HepG2 (cell line): Measurements from ENCODE around the gene NEK5. TPM values are rescaled to one million over a fixed set of nuclear protein-coding genes. Genes with fewer than 3 reads are reported as not detected.

Source experiments
- CC2D1A ChIP-seq: sonication (generic); formaldehyde crosslinking; IDR thresholded peaks from 2 replicates; pipeline ENCODE4 v1.8.1; 2023; ENCODE audit warnings: mild to moderate bottlenecking, missing genetic modification reagents
- DR1 ChIP-seq: sonication (generic); formaldehyde crosslinking; IDR thresholded peaks from 2 replicates; pipeline ENCODE4 v1.8.0; 2021; ENCODE audit warnings: mild to moderate bottlenecking, missing genetic modification reagents, inconsistent platforms
- FIP1L1 ChIP-seq: fragments of 200-400 bp; formaldehyde crosslinking; IDR thresholded peaks from 2 replicates; pipeline ENCODE4 v1.6.1; 2018; ENCODE audit warnings: low read depth, mild to moderate bottlenecking, low read length, moderate library complexity, borderline replicate concordance; ENCODE audit not compliant: insufficient read depth
- IKZF4 ChIP-seq: sonication (generic); formaldehyde crosslinking; IDR thresholded peaks from 2 replicates; pipeline ENCODE4 v1.5.1; 2020; ENCODE audit warnings: borderline replicate concordance, mild to moderate bottlenecking, low read depth, missing genetic modification reagents; ENCODE audit errors: not compliant biosample characterization
- MAFK ChIP-seq, 2 experiments: IDR thresholded peaks in 1 of 2; conservative IDR thresholded peaks in 1 of 2; 2 replicates each; pipeline ENCODE4 v1.6.1; 2011; ENCODE audit warnings: improper control_type of control experiment in 2 of 2, low read length in 2 of 2
- MTA3 ChIP-seq: sonication (generic); formaldehyde crosslinking; IDR thresholded peaks from 2 replicates; pipeline ENCODE4 v1.4.0; 2020; ENCODE audit warnings: missing genetic modification reagents
- TBL1XR1 ChIP-seq: fragments of 150-350 bp; IDR thresholded peaks from 2 replicates; pipeline ENCODE4 v1.6.1; 2014; ENCODE audit warnings: borderline replicate concordance, low read length; ENCODE audit not compliant: partially characterized antibody
- TSC22D2 ChIP-seq: sonication (generic); formaldehyde crosslinking; IDR thresholded peaks from 2 replicates; pipeline ENCODE4 v1.5.1; 2020; ENCODE audit warnings: missing genetic modification reagents, mild to moderate bottlenecking, borderline replicate concordance
- ZFYVE20 ChIP-seq: sonication (generic); formaldehyde crosslinking; IDR thresholded peaks from 2 replicates; pipeline ENCODE4 v1.8.0; 2023; ENCODE audit warnings: low read depth, mild to moderate bottlenecking, moderate library complexity, missing genetic modification reagents, borderline replicate concordance
- ZNF547 ChIP-seq: sonication (generic); formaldehyde crosslinking; IDR thresholded peaks from 2 replicates; pipeline ENCODE4 v1.5.1; 2020; ENCODE audit warnings: mild to moderate bottlenecking, missing genetic modification reagents
- ZNF549 ChIP-seq: sonication (generic); formaldehyde crosslinking; IDR thresholded peaks from 2 replicates; pipeline ENCODE4 v1.5.0; 2020; ENCODE audit warnings: missing genetic modification reagents
- polyA plus RNA-seq, 8 experiments: library from polyadenylated mRNA; depleted of rRNA in 3 of 8; stranded (reverse) in 7 of 8; unstranded in 1 of 8; fragments of >200 nt; fragmentation: Illumina TruSeq in 4 of 8; extraction: Trizol in 4 of 8; gene quantifications; 2 replicates each; pipeline versions ENCODE4 v1.2.1 to v1.2.3, GENCODE V29; 2011 to 2016; ENCODE audit warnings: low read depth in 4 of 8, missing spikeins in 1 of 8, mixed read lengths in 1 of 8; ENCODE audit not compliant: insufficient read depth in 1 of 8
- total RNA-seq, 5 experiments: library from RNA; depleted of rRNA; stranded (reverse); fragments of >200 nt; fragmentation: Illumina TruSeq; extraction: Trizol; gene quantifications; 2 replicates each; pipeline ENCODE4 v1.2.3, GENCODE V29; 2016; ENCODE audit warnings: low read depth in 1 of 5
- TF ChIP-seq, protein P1 (sequence below): sonication (generic); formaldehyde crosslinking; IDR thresholded peaks from 2 replicates; pipeline ENCODE4 v1.5.0; 2020; ENCODE audit warnings: mild to moderate bottlenecking, missing genetic modification reagents
- TF ChIP-seq, protein P2 (sequence below): sonication (generic); formaldehyde crosslinking; IDR thresholded peaks from 2 replicates; pipeline ENCODE4 v1.8.1; 2022; ENCODE audit warnings: mild to moderate bottlenecking, missing genetic modification reagents
- TF ChIP-seq, protein P3 (sequence below): sonication (generic); formaldehyde crosslinking; IDR thresholded peaks from 2 replicates; pipeline ENCODE4 v1.8.1; 2023; ENCODE audit warnings: mild to moderate bottlenecking, inconsistent platforms, moderate library complexity, missing genetic modification reagents, borderline replicate concordance
- TF ChIP-seq, protein P4 (sequence below): sonication (generic); formaldehyde crosslinking; IDR thresholded peaks from 2 replicates; pipeline ENCODE4 v1.4.0; 2020; ENCODE audit warnings: missing genetic modification reagents, borderline replicate concordance
- TF ChIP-seq, protein P5 (sequence below): fragments of 450-650 bp; IDR thresholded peaks from 2 replicates; pipeline ENCODE4 v1.6.1; 2016
- TF ChIP-seq, protein P6 (sequence below): sonication (generic); formaldehyde crosslinking; IDR thresholded peaks from 2 replicates; pipeline ENCODE4 v1.5.1; 2020; ENCODE audit warnings: mild to moderate bottlenecking, missing genetic modification reagents

The NEK5 gene
- total and polyA plus RNA-seq, 2 of the 13 experiments (the other 11 are each of a cell fraction or from before 2014, with no cell fraction given) = 0.12 to 0.22 TPM

DNA sequence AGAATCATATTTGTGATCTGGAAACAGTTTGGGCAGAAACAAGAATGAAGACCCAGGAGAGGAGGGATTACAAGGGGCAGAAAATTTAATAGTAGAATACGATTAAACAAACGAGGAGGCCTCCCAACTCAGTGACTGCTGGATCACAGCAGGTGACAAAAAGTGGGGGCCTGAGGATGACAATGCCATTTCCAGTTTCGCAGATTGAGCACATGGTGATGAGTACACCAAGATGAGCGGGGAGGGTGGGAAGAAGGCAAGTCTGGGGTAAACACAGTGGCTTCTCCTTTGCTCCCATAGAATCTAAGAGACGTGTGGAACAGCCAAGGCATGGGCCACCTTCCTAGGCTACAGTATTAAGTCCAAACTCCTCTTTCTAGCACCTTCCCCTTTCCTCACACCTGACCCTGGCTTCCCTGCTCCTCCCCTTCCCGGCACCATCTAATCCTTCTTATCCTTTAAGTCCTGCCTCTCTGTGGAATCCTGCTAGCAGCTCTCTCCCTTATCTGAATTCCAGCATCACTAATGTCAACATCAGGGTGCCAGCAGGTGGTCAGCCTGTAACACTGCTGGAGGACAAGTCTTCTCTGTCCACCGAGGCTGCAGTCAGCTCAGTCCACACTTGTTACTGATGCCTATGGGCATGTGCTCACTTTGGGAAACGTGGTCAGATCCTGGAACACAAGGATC is 131.1 kb downstream of the NEK5 start (continued):
- TF ChIP-seq, protein P1, sequence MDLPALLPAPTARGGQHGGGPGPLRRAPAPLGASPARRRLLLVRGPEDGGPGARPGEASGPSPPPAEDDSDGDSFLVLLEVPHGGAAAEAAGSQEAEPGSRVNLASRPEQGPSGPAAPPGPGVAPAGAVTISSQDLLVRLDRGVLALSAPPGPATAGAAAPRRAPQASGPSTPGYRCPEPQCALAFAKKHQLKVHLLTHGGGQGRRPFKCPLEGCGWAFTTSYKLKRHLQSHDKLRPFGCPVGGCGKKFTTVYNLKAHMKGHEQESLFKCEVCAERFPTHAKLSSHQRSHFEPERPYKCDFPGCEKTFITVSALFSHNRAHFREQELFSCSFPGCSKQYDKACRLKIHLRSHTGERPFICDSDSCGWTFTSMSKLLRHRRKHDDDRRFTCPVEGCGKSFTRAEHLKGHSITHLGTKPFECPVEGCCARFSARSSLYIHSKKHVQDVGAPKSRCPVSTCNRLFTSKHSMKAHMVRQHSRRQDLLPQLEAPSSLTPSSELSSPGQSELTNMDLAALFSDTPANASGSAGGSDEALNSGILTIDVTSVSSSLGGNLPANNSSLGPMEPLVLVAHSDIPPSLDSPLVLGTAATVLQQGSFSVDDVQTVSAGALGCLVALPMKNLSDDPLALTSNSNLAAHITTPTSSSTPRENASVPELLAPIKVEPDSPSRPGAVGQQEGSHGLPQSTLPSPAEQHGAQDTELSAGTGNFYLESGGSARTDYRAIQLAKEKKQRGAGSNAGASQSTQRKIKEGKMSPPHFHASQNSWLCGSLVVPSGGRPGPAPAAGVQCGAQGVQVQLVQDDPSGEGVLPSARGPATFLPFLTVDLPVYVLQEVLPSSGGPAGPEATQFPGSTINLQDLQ = no peak
- TF ChIP-seq, protein P2, sequence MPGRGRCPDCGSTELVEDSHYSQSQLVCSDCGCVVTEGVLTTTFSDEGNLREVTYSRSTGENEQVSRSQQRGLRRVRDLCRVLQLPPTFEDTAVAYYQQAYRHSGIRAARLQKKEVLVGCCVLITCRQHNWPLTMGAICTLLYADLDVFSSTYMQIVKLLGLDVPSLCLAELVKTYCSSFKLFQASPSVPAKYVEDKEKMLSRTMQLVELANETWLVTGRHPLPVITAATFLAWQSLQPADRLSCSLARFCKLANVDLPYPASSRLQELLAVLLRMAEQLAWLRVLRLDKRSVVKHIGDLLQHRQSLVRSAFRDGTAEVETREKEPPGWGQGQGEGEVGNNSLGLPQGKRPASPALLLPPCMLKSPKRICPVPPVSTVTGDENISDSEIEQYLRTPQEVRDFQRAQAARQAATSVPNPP (CRISPR knock-in tag) = no peak
- TF ChIP-seq, protein P3, sequence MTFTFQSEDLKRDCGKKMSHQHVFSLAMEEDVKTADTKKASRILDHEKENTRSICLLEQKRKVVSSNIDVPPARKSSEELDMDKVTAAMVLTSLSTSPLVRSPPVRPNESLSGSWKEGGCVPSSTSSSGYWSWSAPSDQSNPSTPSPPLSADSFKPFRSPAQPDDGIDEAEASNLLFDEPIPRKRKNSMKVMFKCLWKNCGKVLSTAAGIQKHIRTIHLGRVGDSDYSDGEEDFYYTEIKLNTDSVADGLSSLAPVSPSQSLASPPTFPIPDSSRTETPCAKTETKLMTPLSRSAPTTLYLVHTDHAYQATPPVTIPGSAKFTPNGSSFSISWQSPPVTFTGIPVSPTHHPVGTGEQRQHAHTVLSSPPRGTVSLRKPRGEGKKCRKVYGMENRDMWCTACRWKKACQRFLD (CRISPR knock-in tag) = no peak
- TF ChIP-seq, protein P4, sequence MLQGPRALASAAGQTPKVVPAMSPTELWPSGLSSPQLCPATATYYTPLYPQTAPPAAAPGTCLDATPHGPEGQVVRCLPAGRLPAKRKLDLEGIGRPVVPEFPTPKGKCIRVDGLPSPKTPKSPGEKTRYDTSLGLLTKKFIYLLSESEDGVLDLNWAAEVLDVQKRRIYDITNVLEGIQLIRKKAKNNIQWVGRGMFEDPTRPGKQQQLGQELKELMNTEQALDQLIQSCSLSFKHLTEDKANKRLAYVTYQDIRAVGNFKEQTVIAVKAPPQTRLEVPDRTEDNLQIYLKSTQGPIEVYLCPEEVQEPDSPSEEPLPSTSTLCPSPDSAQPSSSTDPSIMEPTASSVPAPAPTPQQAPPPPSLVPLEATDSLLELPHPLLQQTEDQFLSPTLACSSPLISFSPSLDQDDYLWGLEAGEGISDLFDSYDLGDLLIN (CRISPR knock-in tag) = no peak
- TF ChIP-seq TBL1XR1 (no peak), FIP1L1 (no peak), DR1 (CRISPR knock-in tag) (no peak), MTA3 (CRISPR knock-in tag) (no peak), CC2D1A (CRISPR knock-in tag) (no peak), ZNF547 (peak; percentile 37; the same call in 1 of the 2 replicates), ZNF549 (no peak), ZFYVE20 (CRISPR knock-in tag) (no peak), TSC22D2 (CRISPR knock-in tag) (no peak), MAFK (conservative IDR thresholded peaks at IDR 0.05 in 1 of 2, IDR thresholded peaks at IDR 0.05 in 1 of 2; ENCODE audit: low read length in 2 of 2) (no peak), IKZF4 (CRISPR knock-in tag) (peak; percentile 28)
- TF ChIP-seq, protein P5, sequence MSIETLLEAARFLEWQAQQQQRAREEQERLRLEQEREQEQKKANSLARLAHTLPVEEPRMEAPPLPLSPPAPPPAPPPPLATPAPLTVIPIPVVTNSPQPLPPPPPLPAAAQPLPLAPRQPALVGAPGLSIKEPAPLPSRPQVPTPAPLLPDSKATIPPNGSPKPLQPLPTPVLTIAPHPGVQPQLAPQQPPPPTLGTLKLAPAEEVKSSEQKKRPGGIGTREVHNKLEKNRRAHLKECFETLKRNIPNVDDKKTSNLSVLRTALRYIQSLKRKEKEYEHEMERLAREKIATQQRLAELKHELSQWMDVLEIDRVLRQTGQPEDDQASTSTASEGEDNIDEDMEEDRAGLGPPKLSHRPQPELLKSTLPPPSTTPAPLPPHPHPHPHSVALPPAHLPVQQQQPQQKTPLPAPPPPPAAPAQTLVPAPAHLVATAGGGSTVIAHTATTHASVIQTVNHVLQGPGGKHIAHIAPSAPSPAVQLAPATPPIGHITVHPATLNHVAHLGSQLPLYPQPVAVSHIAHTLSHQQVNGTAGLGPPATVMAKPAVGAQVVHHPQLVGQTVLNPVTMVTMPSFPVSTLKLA = peak; percentile 41; the same call in 1 of the 2 replicates
- TF ChIP-seq, protein P6, sequence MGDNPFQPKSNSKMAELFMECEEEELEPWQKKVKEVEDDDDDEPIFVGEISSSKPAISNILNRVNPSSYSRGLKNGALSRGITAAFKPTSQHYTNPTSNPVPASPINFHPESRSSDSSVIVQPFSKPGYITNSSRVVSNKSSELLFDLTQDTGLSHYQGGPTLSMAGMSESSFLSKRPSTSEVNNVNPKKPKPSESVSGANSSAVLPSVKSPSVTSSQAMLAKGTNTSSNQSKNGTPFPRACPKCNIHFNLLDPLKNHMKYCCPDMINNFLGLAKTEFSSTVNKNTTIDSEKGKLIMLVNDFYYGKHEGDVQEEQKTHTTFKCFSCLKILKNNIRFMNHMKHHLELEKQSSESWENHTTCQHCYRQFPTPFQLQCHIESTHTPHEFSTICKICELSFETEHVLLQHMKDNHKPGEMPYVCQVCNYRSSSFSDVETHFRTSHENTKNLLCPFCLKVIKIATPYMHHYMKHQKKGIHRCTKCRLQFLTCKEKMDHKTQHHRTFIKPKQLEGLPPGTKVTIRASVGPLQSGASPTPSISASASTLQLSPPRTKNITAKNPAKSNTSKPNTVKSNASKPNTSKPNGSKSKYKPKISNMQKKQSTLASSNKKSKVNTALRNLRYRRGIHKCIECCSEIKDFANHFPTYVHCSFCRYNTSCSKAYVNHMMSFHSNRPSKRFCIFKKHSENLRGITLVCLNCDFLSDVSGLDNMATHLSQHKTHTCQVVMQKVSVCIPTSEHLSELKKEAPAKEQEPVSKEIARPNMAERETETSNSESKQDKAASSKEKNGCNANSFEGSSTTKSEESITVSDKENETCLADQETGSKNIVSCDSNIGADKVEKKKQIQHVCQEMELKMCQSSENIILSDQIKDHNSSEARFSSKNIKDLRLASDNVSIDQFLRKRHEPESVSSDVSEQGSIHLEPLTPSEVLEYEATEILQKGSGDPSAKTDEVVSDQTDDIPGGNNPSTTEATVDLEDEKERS (CRISPR knock-in tag) = no peak
